GM19395 (cell line): Measurements from ENCODE around the gene PTGIR.
"Not testable (repeated sequence)": the region's sequence is repeated elsewhere in the genome, so short reads cannot be mapped to it uniquely, and the experiment has no call there.

Source experiments
- ATAC-seq: cut with Tn5 transposase; IDR thresholded peaks from one replicate; pipeline ENCODE4 v1.9.1; 2021; ENCODE audit warnings: mild to moderate bottlenecking, moderate library complexity; ENCODE audit not compliant: unreplicated experiment

PTGIR gene

DNA sequence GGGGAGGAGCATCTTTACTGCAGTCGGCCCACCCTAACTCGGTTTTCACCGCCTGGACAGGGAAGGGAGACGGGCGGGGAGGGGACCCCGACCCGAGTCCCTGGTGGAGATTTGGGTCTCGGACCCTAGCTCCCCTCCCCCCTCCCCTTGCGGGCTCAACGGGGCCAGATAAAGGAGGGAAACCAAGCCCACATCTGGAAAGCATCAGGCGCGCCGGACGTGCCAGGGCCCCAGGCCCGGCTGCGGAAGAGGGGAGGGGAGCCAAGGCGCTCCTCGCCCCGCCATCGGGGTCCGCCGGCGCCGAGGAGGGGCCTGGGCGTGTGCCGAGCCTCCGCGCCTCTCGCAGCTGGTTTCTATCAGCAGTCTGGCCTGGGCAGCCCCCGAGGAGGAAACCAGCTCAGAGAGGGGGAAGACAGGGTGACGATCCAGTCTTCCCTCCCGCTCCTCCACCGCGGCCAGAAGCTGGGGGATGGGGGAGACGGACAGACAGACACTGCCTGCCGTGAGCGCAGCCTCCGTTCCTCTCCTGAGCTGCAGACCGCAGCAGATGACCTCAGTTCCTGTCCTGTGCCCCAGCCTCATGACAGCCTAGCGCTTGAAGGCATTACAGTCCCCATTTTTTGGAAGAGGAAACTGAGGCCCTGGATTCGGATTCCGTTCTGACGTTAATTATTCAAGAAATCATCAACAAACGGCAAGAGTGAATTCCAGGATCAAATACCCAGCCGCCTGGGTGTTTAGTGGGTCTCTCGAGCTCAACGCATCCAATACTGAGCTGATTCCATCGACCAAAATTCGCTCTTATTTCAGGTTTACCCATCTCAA, 14.7 kb upstream of the PTGIR start:
- no peak for ATAC-seq

DNA sequence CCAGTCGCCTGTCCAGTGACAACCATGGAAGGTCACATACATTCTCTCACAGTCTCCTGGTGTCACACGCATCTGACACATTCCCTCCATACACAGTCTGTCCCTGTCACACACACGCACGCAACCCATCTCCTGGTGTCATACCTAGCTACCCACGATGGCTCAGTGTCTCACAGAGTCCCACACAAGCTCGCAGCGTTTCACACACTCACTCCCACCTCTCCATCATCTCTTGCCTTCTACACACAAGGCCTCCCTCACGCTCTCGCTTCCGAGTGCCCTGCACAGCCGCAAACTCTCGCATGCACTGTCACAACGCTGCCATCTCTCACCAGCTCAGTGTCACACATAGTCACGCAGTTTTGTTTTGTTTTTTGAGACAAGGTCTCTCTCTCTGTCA, 12.3 kb upstream of the PTGIR start:
- no peak for ATAC-seq

DNA sequence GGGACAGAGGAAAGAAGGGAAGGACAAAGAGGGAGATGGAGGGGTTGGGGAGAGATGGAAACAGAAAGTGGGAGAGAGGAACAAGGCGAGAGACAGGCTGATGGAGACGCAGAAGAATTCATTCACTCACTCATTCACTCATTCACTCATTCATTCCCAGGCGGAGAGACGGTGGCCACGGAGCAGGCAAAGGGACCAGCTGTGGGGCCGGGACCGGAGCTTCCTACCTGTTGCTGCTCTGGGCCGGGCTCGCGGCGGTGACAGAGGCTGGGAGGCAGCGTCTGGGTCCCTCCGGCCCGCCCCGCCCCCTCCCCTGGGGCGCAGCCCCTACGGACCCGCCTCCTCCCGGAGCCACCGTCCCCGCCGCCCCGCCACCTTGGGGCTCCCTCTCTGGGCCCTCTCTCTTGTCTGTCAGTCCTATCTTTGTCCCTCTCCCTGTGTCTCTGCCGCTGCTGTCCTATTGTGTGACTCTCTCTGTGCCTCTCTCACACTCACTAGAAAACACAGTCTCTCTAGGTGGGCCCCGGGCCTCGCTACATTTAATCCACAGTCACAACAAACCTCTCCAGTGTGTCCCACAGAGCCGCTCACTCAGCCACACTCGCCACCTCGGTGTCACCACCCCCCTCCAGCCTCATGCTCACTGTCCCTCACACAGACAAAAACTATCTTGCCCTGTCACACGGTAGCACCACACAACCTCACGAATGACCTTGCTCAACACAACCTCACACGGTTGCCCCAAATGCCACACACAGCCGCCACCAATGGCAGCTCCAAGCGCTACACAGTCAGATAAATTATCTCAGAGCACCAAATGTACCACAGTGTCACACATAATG, 11.3 kb upstream of the PTGIR start, which contains the start of gene GNG8:
Gene GNG8, minus strand, starts transcription at position 283 of the 842 bp plus-strand sequence. CDS start 1,520 bp downstream, outside the sequence.
- ATAC-seq: no peak

DNA sequence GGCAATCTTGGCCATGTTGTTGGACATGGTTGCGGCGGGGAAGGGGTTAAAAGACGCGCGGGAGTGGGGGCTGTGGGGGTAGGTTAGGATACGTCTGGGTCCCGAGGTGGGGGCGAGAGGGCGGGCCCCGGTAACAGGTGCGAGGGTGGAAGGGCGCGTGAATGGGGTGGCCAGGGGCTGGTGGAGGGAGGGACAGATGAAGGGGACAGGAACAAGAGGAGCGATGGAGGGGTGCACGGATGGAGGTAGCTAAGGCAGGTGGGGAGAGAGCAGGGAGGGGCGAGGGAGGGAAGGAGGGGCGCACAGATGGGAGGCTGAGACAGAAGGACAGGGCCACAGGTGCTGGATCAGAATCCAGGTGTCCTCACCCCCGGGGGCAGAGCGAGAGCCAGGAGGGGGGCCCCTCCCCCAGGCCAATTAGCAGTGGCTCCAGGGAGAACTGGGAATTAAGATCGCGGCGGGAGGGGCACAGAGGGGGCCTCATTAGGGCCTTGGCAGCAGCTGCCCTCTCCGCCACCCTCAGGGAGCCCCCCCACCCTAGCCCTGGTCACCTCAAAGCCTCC, 9.8 kb upstream of the PTGIR start:
- no peak for ATAC-seq

DNA sequence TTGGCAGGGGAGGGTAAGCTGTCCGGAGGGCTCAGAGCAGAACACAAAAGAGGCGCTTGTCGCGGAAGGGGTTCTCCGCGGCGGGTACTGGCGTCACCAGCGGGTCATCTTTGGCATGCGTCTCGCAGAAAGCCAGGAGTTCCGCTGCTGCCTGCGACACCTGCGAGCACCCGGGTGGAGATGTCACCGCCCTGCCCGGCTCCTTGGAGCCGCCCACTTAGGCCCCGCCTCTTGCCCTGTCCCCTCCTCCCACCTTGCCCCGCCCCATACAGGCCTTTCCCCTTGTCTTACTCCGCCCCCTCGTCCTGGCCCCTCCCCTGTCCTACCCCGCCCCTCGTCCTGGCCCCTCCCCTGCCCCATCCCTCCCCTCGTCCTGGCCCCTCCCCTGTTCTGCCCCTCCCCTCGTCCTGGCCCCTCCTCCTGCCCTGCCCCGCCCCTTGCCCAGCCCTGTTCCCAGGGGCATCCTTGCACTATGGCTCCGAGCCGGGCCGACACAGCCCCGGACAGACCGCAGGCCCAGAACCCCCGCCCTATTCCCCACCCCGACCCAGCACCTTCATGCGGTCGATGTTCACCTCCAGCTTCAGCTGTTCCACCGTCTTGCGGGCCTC, 9.3 kb upstream of the PTGIR start:
- peak; percentile 59 for ATAC-seq

DNA sequence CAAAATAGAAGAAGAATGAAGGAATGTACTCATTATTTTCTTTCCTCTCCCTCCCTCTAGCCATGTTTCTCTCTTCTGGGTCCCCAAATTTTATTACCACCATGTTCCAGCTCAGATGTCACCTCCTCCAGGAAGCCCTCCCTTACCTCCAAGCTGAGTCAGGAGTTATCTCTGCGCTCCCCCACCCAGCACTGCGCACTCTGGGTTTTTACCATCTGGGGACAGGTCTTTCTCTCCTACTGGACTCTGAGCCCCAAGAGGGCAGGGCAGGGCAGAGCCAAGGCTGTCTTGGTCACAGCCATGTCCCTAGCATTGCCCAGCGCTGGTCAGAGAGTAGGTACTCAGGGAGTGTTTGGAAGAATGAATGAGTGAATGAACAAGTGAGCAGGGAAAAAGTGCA, 8.2 kb upstream of the PTGIR start:
- ATAC-seq: no peak

DNA sequence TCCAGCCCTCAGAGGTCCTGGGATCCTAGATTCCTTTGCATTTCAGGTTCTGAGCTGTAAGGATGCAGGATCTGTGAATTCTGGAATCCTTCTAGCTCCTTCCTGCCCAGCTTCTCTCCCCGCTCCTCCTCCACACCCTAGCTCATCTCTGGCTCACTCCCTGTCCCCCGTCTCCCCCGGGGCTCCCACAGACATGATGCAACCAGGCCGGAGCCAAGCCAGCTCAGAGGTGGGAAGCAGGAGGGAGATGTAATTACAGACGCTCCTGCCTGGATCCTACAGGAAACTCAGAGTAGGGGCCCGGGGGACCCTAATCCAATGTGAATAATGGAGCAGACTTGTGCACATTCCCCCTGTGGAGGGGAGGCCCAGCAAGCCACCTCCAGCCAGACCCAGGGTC, 6.6 kb upstream of the PTGIR start:
- no peak for ATAC-seq

DNA sequence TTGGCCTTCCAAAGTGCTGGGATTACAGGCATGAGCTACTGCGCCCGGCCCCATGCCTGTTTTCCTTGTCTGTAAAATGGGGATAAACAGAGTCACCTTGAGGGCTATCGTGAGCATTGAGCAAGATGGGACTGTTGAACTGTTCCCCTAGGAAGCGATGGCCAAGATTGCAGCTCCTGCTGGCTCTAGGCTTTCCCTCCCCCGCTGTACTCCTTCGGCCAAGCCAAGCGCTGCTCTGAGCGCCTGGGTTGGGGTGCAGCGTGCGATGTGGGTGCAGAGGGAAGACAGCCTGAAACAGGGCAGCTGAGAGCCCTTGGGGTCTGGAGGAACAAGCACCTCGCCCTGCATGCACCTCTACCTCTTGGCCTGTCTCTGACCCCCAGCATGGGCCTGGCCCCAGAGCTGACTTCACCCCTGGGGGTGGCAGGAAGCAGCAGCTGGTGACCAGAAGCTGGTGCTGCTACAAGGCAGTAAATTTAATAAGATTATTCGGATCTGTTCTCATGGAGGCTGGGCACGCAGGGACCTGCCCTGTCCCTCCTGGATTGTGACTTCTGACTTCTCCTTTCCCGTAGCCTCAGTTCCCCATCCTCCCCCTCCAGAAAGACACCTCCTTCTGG, 5.8 kb upstream of the PTGIR start:
- no peak for ATAC-seq

DNA sequence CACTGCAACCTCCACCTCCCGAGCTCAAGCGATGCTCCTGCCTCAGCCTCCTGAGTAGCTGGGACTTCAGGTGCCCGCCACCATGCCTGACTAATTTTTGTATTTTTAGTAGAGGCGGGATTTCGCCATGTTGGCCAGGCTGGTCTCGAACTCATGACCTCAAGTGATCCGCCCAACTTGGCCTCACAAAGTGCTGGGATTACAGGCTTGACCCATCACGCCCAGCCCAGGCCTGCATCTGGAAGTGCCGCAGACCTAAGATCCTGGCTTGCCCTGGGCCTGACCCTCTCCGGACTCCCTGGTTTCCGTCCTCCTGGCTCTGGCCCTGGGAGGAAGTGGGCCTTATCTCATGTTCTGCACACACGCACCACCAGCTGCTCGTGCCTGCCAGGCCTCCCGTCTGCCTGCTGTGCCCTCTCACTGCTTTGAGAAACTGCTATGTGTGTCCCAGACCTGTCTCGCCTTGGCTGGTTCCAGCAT, 4.7 kb upstream of the PTGIR start:
- ATAC-seq: no peak

DNA sequence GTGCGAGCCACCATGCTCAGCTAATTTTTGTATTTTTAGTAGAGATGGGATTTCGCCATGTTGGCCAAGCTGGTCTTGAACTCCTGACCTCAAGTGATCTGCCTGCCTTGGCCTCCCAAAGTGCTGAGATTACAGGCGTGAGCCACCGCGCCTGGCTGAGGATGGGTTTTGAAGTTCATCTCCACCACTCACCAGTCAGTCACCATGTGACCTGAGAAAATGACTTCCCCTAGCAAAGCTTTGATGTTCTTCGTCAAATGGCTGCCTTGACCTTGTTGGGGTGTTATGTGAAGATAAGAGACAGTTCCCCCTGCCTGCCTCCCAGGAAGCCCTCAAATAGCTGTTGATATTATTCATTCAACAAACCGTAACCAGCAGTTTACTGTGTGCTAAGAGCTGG, 4.1 kb upstream of the PTGIR start:
- not testable (repeated sequence) for ATAC-seq

DNA sequence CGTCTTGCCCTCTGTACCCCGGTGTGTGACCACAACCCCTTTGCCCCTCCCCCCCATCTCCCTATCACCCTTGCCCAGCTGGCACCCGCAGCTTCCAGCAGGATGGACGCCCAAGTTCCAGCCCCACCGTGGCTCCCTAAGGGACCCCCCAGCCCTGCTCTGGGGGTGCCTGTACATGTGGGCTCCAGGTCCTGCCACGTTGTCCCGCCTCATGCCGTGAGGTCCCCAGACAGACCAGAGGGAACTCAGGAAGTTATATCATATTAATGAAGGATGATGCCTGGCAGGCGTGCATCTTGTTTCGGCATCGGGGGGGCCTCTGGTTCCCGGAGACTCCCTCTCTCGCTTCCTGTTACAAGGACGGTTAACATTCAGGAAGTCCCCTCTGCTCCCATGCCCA, 1.6 kb upstream of the PTGIR start:
- ATAC-seq: no peak

DNA sequence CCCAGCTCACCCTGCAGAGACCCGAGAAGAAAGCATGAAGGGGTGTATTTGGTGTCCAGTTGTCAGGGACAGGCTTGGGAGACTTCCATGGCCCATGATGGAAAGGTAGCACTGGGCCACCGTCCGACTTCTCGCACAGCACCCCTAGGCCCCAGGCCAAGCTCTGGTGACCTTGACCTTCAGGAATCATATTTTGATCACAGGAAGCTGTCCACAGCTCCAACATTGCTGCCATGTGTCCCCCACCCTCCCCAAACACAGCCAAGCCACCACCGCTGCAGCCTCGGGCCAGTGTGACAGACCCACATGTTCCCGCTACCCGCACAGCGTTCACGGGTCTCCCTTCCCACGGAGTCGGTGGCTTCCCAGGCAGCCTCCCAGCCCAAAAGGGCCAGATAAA, 842 bp upstream of the PTGIR start:
- no peak for ATAC-seq

DNA sequence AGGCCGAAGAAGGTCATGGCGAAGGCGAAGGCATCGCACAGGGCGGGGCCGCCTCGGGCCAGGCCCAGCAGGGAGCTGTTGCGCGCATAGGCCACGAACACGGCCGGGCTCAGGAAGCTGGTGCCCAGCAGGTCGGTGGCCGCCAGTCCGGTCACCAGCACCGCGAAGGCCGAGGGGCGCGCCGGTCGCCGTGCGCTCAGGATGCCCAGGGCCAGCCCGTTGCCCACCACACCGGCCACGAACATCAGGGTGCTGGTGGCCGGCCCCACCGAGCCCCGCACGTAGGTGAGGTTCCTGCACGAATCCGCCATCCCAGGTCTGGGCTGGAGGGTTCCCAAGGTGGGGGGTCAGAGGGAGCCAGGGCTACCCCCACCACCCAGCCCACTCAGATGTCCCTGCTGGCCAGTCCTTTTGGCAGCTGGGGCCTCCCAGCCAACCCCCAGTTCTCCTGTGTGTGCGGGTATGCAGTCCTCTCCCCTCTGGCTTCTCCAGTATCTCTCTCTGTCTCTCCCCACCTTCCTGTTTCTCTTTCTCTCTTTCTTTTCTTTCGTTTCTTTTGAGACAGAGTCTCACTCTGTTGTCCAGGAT, 880 bp downstream of the PTGIR start:
- no peak for ATAC-seq

DNA sequence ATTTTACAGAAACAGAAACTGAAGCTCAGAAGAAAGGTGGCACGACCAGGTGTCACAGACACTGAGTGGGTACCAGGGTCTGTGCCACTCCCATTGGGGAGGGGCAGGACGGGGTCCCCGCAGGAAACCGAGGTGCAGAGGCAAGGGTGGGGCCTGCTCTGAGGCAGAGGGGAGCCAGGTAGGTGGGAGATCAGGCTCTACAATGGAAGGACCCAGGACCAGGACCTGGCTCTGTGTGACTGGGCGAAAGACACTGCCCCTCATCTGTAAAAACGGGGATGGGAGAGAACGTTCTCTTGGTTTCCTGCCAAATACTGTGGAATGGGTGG, 2.8 kb downstream of the PTGIR start:
- ATAC-seq: no peak

DNA sequence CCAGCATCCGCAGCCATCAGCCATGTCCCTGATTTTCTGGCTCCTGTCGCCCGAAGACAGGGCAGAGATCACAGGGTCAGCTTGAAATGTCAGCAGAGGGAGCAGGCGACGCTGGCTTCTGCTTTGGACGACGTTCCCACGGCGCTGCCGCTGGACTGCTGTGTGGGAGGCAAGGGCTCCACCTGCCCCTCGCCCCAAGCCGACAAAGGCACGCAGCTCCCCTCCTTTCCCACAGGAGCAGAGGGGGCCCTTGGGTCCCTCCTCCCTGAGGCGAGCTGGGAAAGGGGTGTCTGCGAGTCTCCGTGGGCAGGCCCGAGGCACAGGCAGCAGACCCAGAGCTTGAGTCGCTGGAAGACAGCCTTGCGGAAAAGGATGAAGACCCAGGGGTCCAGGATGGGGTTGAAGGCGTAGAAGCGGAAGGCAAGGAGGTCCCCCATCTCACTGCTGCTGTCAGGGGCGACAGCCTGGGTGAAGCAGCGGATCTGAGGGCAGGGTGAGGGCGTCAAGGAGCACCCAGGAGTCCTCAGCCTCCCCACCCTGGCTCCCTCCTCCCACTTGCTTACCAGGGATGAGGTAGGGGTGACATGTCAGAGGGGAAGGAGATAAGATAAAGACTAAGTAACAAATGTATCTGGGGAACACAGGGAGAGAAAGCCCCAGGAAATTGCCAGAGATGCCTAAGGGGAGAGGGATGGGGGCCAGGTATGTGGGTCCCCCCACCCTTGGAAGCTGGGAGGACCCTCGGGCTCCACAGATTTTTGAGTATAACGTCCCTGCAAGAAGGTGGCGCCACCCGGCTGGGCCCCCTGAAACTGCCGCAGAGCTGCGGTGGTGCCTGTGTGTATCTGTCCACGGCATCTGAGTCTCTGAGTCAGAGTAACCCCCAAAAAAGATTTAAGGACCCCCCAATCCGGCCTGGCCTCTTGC, 3.4 kb downstream of the PTGIR start:
- no peak for ATAC-seq

DNA sequence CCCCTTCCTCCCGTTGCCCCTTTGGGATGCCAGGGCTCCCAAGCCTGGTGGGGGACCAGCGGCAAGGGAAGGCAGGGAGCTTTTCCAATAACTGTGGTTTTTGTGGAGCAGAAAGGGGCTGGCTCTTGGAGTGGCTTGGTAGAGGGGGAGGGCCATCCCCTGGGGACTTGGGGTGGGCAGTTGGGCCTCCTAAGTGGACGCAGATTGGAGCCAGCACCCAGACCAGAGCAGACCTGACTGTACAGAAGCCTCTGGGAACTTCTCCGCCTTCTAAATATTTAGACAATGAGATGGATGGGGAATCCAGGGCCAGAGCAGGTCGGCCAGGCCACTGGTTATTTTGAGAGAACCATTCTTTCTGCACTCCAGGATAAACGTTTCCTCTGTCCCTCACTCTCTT, 4.2 kb downstream of the PTGIR start:
- ATAC-seq: no peak

DNA sequence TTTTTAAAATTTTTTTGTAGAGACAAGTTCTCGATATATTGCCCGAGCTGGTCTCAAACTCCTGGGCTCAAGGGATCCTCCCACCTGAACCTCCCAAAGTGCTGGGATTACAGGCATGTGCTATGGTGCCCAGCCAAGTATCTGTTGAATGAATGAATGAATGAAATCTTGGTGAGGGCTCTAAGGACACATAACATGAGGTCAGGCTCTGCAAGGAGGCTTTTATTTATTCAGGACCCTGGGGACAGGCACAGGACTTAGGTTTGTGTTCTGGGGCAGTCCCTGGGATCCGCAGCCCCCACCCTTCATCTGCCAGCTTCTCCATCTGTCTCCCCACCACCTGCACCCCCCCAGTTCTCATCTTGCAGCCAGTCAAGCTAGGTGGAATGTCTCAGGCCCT, 4.6 kb downstream of the PTGIR start:
- ATAC-seq: no peak

DNA sequence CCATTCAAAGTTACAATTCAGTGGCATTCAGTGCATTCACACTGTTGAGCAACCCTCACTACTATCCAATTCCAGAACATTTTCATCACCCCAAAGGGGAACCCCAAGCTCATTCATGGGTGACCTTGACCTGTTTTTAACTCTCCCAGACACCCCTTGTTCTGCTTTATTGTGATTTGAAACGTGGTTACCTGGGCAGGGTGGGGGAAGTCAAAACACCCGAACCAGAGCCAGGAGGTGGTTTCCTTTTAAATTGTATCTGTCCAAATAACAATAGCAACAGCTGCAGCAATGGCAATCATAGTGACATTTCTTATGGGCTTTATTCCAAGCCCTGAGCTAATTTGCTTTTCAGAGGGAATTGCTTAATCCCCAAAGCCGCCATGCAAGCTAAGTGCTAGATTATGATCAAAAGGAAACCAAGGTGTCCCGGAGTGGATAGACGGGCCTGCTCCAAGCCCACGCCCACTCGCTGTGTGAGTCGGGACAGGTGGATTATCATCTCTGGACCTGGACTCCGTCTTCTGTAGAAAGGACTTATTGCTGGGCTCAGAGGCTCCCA, 6.1 kb downstream of the PTGIR start:
- no peak for ATAC-seq

DNA sequence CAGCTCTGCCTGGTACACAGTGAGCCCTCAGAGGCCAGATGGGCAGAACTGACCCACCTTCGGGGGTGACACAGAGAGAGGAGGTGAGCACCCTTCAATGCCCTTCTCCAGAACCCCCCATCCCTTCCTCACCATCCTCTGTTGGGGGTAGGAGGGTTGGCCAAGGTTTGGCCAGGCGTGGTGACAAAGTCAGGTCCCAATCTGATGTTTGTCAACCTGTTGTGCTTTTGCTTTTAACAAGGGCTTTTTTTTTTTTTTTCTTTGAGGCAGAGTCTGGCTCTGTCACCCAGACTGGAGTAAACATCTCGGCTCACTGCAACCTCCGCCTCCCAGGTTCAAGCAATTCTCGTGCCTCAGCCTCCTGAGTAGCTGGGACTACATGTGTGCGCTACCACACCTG, 7.3 kb downstream of the PTGIR start:
- ATAC-seq: no peak
